ENCODE results near the gene KCNMB1.

Gene KCNMB1

GRCh38 chr5:170343177-170343576 lies 46.0 kb downstream of the KCNMB1 start:
- DNase-seq (ENCODE audit: low read depth in 2 of 2, low spot score in 1 of 2) = no peak

- no peak for DNase-seq (ENCODE audit: low read depth in 2 of 2, low spot score in 1 of 2)
Observed at GRCh38 chr5:170342153-170342725, 46.9 kb downstream of the KCNMB1 start.

- no peak for DNase-seq (ENCODE audit: low read depth in 2 of 2, low spot score in 1 of 2)
Observed at GRCh38 chr5:170341545-170341944, 47.6 kb downstream of the KCNMB1 start.

- no peak for DNase-seq (ENCODE audit: low read depth in 2 of 2, low spot score in 1 of 2)
Observed at GRCh38 chr5:170339780-170340167, 49.4 kb downstream of the KCNMB1 start.

- peak; percentile 35 for DNase-seq (ENCODE audit: low read depth in 2 of 2, low spot score in 1 of 2)
Observed at GRCh38 chr5:170338933-170339779, 50.0 kb downstream of the KCNMB1 start.

GRCh38 chr5:170338291-170338690 lies 50.9 kb downstream of the KCNMB1 start:
- no peak for DNase-seq (ENCODE audit: low read depth in 2 of 2, low spot score in 1 of 2)

- no peak for DNase-seq (ENCODE audit: low read depth in 2 of 2, low spot score in 1 of 2)
Observed at GRCh38 chr5:170337045-170337733, 52.0 kb downstream of the KCNMB1 start.

- no peak for DNase-seq (ENCODE audit: low read depth in 2 of 2, low spot score in 1 of 2)
Observed at GRCh38 chr5:170336065-170336464, 53.1 kb downstream of the KCNMB1 start.

GRCh38 chr5:170334626-170335025 lies 54.5 kb downstream of the KCNMB1 start:
- DNase-seq (ENCODE audit: low read depth in 2 of 2, low spot score in 1 of 2) = no peak

GRCh38 chr5:170333161-170333910 lies 55.8 kb downstream of the KCNMB1 start:
- peak; percentile 47 to 64 for DNase-seq (ENCODE audit: low read depth in 2 of 2, low spot score in 1 of 2)

- no peak for DNase-seq (ENCODE audit: low read depth in 2 of 2, low spot score in 1 of 2)
Observed at GRCh38 chr5:170332058-170332457, 57.1 kb downstream of the KCNMB1 start.

- no peak for DNase-seq (ENCODE audit: low read depth in 2 of 2, low spot score in 1 of 2)
Observed at GRCh38 chr5:170330568-170331054, 58.6 kb downstream of the KCNMB1 start.

- no peak for DNase-seq (ENCODE audit: low read depth in 2 of 2, low spot score in 1 of 2)
Observed at GRCh38 chr5:170329524-170329923, 59.6 kb downstream of the KCNMB1 start.

GRCh38 chr5:170327829-170328228 lies 61.3 kb downstream of the KCNMB1 start:
- no peak for DNase-seq (ENCODE audit: low read depth in 2 of 2, low spot score in 1 of 2)

- no peak for DNase-seq (ENCODE audit: low read depth in 2 of 2, low spot score in 1 of 2)
Observed at GRCh38 chr5:170327168-170327567, 62.0 kb downstream of the KCNMB1 start.

Measured in stimulated activated CD8-positive, alpha-beta memory T cell treated with anti-CD3 and anti-CD28 coated beads, Interleukin-4, amount 100 ng/mL, for 4 hours (primary cell).